NK-92 (cell line): ENCODE results near the gene FCAMR.

Experiments used
- DNase-seq: peaks from one replicate; lab custom pipeline; 2025; ENCODE audit not compliant: unreplicated experiment; lab: John Stamatoyannopoulos, UW

The FCAMR gene

GRCh38 chr1:206970446-206970845, at the start of gene FCAMR:
Gene FCAMR, minus strand, starts transcription at chr1:206970460. Its CDS starts 335 bp downstream, at chr1:206970125.
- no peak for DNase-seq

- DNase-seq, result no peak
These were observed 49.4 kb upstream of the FCAMR start for GRCh38 chr1:207019661-207020060.

- no peak for DNase-seq
These were observed 48.9 kb upstream of the FCAMR start for GRCh38 chr1:207019161-207019560.

GRCh38 chr1:207018707-207019106, 48.4 kb upstream of the FCAMR start:
- no peak for DNase-seq

GRCh38 chr1:207017615-207018559, 47.6 kb upstream of the FCAMR start:
- DNase-seq, result no peak

GRCh38 chr1:207015791-207016190, 45.5 kb upstream of the FCAMR start:
- DNase-seq, result no peak

GRCh38 chr1:207014728-207015127, 44.5 kb upstream of the FCAMR start:
- no peak for DNase-seq

- no peak for DNase-seq
These were observed 43.2 kb upstream of the FCAMR start for GRCh38 chr1:207013321-207014085.

GRCh38 chr1:207010726-207011125, 40.5 kb upstream of the FCAMR start:
- no peak for DNase-seq

- DNase-seq, result no peak
These were observed 39.7 kb upstream of the FCAMR start for GRCh38 chr1:207009945-207010344.

GRCh38 chr1:207009182-207009850, 39.1 kb upstream of the FCAMR start:
- no peak for DNase-seq

- no peak for DNase-seq
These were observed 37.2 kb upstream of the FCAMR start for GRCh38 chr1:207007352-207008033.

GRCh38 chr1:207006914-207007313, 36.7 kb upstream of the FCAMR start:
- no peak for DNase-seq

- DNase-seq, result no peak
These were observed 35.8 kb upstream of the FCAMR start for GRCh38 chr1:207006083-207006482.

GRCh38 chr1:207004931-207005830, 34.9 kb upstream of the FCAMR start:
- DNase-seq, result no peak

- DNase-seq, result no peak
These were observed 33.0 kb upstream of the FCAMR start for GRCh38 chr1:207003210-207003609.

- DNase-seq, result no peak
These were observed 32.5 kb upstream of the FCAMR start for GRCh38 chr1:207002724-207003146.

GRCh38 chr1:207001492-207002245, 31.4 kb upstream of the FCAMR start:
- DNase-seq, result no peak

GRCh38 chr1:207000651-207001291, 30.5 kb upstream of the FCAMR start:
- DNase-seq, result no peak
